NCI-H2171 treated with DMSO at 0.1 percent for 48 hours (cell line): Measurements from ENCODE around the gene SDS.

Experiments
- DNase-seq: peaks from one replicate; lab custom pipeline; 2025; lab: John Stamatoyannopoulos, UW

Gene SDS

GRCh38 chr12:113347107-113347506 lies 56.6 kb downstream of the SDS start:
- no peak for DNase-seq

- no peak for DNase-seq
Observed at GRCh38 chr12:113346353-113346752, 57.3 kb downstream of the SDS start.

- DNase-seq: no peak
Observed at GRCh38 chr12:113345318-113345717, 58.4 kb downstream of the SDS start.
